ENCODE results near the gene SMARCC2. TPM values are rescaled to one million over a fixed set of nuclear protein-coding genes. Genes with fewer than 3 reads are reported as not detected.
A peak's percentile ranks its signal among the peaks of the same experiment; 100 is the strongest.

SMARCC2 gene
- total and polyA plus RNA-seq, 2 of the 13 experiments (the other 11 are each of a cell fraction or from before 2014, with no cell fraction given): 21.3 to 24.1 TPM

DNA sequence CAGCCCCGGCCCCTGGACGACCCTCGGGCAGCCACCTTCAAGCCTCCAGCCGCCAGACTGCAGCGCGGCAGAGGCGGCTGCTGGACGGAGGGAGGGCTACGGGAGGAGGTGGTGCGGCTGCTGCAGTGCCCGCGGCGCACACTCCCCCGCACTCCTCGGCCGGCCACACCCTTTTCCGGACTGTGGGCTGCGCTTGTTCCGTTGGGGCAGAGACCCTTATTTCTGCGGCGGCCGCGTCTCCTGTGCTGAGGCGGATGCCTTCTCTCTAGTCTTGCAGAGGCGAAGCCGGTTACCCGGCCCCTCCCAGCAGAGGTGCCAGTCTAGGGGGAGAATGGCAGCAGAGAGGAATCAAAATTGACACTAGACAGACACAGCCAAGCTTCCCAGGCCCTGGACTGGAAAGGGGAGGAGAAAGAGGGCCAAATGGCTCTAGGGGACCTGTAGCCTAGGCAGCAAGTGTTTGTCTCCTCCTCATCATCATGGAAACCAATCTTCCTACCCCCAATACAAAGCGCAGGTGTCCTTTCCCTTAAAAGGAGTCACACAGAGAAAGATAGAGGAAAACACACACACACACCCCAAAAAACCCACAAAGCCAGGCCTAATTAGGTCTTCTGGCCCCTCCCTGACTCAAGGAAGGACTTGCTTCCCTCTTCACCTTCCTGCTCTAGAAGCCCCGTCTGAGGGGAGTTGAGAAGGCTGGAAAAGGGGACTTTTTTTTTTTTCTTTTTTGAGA is 59.9 kb downstream of the SMARCC2 start (continued):
- TF ChIP-seq, protein P1, sequence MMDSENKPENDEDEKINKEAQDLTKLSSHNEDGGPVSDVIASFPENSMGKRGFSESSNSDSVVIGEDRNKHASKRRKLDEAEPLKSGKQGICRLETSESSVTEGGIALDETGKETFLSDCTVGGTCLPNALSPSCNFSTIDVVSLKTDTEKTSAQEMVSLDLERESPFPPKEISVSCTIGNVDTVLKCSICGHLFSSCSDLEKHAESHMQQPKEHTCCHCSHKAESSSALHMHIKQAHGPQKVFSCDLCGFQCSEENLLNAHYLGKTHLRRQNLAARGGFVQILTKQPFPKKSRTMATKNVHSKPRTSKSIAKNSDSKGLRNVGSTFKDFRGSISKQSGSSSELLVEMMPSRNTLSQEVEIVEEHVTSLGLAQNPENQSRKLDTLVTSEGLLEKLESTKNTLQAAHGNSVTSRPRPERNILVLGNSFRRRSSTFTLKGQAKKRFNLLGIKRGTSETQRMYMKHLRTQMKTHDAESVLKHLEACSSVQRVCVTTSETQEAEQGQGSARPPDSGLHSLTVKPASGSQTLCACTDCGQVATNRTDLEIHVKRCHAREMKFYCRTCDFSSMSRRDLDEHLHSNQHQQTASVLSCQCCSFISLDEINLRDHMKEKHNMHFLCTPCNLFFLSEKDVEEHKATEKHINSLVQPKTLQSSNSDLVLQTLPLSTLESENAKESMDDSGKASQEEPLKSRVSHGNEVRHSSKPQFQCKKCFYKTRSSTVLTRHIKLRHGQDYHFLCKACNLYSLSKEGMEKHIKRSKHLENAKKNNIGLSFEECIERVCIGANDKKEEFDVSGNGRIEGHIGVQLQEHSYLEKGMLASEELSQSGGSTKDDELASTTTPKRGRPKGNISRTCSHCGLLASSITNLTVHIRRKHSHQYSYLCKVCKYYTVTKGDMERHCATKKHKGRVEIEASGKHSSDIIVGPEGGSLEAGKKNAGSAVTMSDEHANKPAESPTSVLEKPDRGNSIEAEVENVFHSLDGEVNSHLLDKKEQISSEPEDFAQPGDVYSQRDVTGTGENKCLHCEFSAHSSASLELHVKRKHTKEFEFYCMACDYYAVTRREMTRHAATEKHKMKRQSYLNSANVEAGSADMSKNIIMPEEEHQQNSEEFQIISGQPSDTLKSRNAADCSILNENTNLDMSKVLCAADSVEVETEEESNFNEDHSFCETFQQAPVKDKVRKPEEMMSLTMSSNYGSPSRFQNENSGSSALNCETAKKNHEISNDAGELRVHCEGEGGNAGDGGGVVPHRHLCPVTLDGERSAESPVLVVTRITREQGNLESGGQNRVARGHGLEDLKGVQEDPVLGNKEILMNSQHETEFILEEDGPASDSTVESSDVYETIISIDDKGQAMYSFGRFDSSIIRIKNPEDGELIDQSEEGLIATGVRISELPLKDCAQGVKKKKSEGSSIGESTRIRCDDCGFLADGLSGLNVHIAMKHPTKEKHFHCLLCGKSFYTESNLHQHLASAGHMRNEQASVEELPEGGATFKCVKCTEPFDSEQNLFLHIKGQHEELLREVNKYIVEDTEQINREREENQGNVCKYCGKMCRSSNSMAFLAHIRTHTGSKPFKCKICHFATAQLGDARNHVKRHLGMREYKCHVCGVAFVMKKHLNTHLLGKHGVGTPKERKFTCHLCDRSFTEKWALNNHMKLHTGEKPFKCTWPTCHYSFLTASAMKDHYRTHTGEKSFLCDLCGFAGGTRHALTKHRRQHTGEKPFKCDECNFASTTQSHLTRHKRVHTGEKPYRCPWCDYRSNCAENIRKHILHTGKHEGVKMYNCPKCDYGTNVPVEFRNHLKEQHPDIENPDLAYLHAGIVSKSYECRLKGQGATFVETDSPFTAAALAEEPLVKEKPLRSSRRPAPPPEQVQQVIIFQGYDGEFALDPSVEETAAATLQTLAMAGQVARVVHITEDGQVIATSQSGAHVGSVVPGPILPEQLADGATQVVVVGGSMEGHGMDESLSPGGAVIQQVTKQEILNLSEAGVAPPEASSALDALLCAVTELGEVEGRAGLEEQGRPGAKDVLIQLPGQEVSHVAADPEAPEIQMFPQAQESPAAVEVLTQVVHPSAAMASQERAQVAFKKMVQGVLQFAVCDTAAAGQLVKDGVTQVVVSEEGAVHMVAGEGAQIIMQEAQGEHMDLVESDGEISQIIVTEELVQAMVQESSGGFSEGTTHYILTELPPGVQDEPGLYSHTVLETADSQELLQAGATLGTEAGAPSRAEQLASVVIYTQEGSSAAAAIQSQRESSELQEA (CRISPR knock-in tag; IDR thresholded peaks at IDR 0.05; ENCODE audit: not compliant biosample characterization): no peak
- TF ChIP-seq NFYC (CRISPR knock-in tag; IDR thresholded peaks at IDR 0.05) (no peak), KDM5B (CRISPR knock-in tag; IDR thresholded peaks at IDR 0.05; ENCODE audit: borderline replicate concordance) (no peak), ZNF674 (CRISPR knock-in tag; IDR thresholded peaks at IDR 0.05; ENCODE audit: low read depth) (no peak), MED1 (CRISPR knock-in tag; IDR thresholded peaks at IDR 0.05) (no peak), ZBTB7A (CRISPR knock-in tag; IDR thresholded peaks at IDR 0.05) (0 out of 2 replicates have a peak, but pooled peaks have one; percentile 21), ZNF660 (CRISPR knock-in tag; IDR thresholded peaks at IDR 0.05; ENCODE audit: borderline replicate concordance, low read depth) (no peak), SYNCRIP (IDR thresholded peaks at IDR 0.05; ENCODE audit: insufficient read depth, low read depth, low read length) (no peak), ELF3 (CRISPR knock-in tag; IDR thresholded peaks at IDR 0.05) (0 out of 2 replicates have a peak, but pooled peaks have one; percentile 40), ARNT2 (CRISPR knock-in tag; IDR thresholded peaks at IDR 0.05; ENCODE audit: low read depth) (0 out of 2 replicates have a peak, but pooled peaks have one; percentile 42), ZNF326 (CRISPR knock-in tag; IDR thresholded peaks at IDR 0.05; ENCODE audit: borderline replicate concordance) (no peak), ZMYM2 (CRISPR knock-in tag; IDR thresholded peaks at IDR 0.05) (no peak), DNMT1 (CRISPR knock-in tag; IDR thresholded peaks at IDR 0.05) (no peak)
- TF ChIP-seq, protein P2, sequence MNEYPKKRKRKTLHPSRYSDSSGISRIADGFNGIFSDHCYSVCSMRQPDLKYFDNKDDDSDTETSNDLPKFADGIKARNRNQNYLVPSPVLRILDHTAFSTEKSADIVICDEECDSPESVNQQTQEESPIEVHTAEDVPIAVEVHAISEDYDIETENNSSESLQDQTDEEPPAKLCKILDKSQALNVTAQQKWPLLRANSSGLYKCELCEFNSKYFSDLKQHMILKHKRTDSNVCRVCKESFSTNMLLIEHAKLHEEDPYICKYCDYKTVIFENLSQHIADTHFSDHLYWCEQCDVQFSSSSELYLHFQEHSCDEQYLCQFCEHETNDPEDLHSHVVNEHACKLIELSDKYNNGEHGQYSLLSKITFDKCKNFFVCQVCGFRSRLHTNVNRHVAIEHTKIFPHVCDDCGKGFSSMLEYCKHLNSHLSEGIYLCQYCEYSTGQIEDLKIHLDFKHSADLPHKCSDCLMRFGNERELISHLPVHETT (CRISPR knock-in tag; conservative IDR thresholded peaks at IDR 0.05): no peak
- TF ChIP-seq, protein P3, sequence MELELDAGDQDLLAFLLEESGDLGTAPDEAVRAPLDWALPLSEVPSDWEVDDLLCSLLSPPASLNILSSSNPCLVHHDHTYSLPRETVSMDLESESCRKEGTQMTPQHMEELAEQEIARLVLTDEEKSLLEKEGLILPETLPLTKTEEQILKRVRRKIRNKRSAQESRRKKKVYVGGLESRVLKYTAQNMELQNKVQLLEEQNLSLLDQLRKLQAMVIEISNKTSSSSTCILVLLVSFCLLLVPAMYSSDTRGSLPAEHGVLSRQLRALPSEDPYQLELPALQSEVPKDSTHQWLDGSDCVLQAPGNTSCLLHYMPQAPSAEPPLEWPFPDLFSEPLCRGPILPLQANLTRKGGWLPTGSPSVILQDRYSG (CRISPR knock-in tag; IDR thresholded peaks at IDR 0.05): no peak
- TF ChIP-seq, protein P4, sequence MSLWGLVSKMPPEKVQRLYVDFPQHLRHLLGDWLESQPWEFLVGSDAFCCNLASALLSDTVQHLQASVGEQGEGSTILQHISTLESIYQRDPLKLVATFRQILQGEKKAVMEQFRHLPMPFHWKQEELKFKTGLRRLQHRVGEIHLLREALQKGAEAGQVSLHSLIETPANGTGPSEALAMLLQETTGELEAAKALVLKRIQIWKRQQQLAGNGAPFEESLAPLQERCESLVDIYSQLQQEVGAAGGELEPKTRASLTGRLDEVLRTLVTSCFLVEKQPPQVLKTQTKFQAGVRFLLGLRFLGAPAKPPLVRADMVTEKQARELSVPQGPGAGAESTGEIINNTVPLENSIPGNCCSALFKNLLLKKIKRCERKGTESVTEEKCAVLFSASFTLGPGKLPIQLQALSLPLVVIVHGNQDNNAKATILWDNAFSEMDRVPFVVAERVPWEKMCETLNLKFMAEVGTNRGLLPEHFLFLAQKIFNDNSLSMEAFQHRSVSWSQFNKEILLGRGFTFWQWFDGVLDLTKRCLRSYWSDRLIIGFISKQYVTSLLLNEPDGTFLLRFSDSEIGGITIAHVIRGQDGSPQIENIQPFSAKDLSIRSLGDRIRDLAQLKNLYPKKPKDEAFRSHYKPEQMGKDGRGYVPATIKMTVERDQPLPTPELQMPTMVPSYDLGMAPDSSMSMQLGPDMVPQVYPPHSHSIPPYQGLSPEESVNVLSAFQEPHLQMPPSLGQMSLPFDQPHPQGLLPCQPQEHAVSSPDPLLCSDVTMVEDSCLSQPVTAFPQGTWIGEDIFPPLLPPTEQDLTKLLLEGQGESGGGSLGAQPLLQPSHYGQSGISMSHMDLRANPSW (CRISPR knock-in tag; IDR thresholded peaks at IDR 0.05; ENCODE audit: borderline replicate concordance): no peak
